ENCODE measurements around the gene MYL5.
"Not testable (repeated sequence)": the region's sequence is repeated elsewhere in the genome, so short reads cannot be mapped to it uniquely, and the experiment has no call there.

The MYL5 gene

GRCh38 chr4:657834-658667 is 16.3 kb upstream of the MYL5 start:
- no peak for DNase-seq

GRCh38 chr4:658681-659667 is 15.4 kb upstream of the MYL5 start:
- DNase-seq: no peak

GRCh38 chr4:659851-660250 is 14.5 kb upstream of the MYL5 start:
- no peak for DNase-seq

GRCh38 chr4:660401-660800 is 13.9 kb upstream of the MYL5 start:
- no peak for DNase-seq

GRCh38 chr4:661231-661630 is 13.1 kb upstream of the MYL5 start:
- no peak for DNase-seq

GRCh38 chr4:661881-662761 is 12.2 kb upstream of the MYL5 start:
- no peak for DNase-seq

GRCh38 chr4:663046-663437 is 11.3 kb upstream of the MYL5 start:
- DNase-seq: no peak

GRCh38 chr4:663438-664428 is 10.6 kb upstream of the MYL5 start:
- DNase-seq: peak; percentile 58

- no peak for DNase-seq
These were observed 9.6 kb upstream of the MYL5 start for GRCh38 chr4:664713-665231.

GRCh38 chr4:665381-665750 is 9.0 kb upstream of the MYL5 start:
- DNase-seq: no peak

GRCh38 chr4:665751-666435 is 8.4 kb upstream of the MYL5 start:
- DNase-seq: no peak

- no peak for DNase-seq
These were observed 7.9 kb upstream of the MYL5 start for GRCh38 chr4:666436-666810.

GRCh38 chr4:666822-667544 is 7.4 kb upstream of the MYL5 start:
- no peak for DNase-seq

- DNase-seq: no peak
These were observed 6.8 kb upstream of the MYL5 start for GRCh38 chr4:667545-667925.

GRCh38 chr4:668219-668618 is 6.1 kb upstream of the MYL5 start:
- DNase-seq: not testable (repeated sequence)

GRCh38 chr4:669806-670559 is 4.4 kb upstream of the MYL5 start:
- DNase-seq: not testable (repeated sequence)

GRCh38 chr4:671769-672168 is 2.6 kb upstream of the MYL5 start:
- no peak for DNase-seq

- no peak for DNase-seq
These were observed 822 bp upstream of the MYL5 start for GRCh38 chr4:673349-674091.
